ENCODE measurements around the gene PAIP2. TPM values are rescaled to one million over a fixed set of nuclear protein-coding genes. Genes with fewer than 3 reads are reported as not detected.

The PAIP2 gene
- total and polyA plus RNA-seq, 2 experiments from 2014 or later: 65.3 to 77.5 TPM

GRCh38 chr5:139294374-139295165, 47.1 kb upstream of the PAIP2 start:
- Histone ChIP-seq H3K9me2 (replicated peaks; ENCODE audit: insufficient read depth) (no peaks in the 10 kb centered on the region), H3K79me2 (peaks cover 52% of the 10 kb centered on the region), H3K4me3 (peak overlapping the region; percentile 91), H4K20me1 (ENCODE audit: insufficient read depth, poor library complexity, severe bottlenecking) (peaks cover 49% of the 10 kb centered on the region), H3K9me3 (ENCODE audit: low read depth) (no peaks in the 10 kb centered on the region), H3K4me1 (ENCODE audit: insufficient read depth) (peaks cover 24% of the 10 kb centered on the region), H3K36me3 (replicated peaks; ENCODE audit: insufficient read depth, low read depth) (no peaks in the 10 kb centered on the region), H2AFZ (peak overlapping the region; percentile 55), H3K27me3 (no peaks in the 10 kb centered on the region), H3K4me2 (peak overlapping the region; percentile 75), H3K27ac (peak overlapping the region; percentile 99)
- 2% methylated on average over 47 of the region's 48 CpGs for WGBS (ENCODE audit: low lambda C conversion rate, missing lambda C conversion rate)
- TF ChIP-seq EZH2 (IDR thresholded peaks at IDR 0.05; ENCODE audit: borderline replicate concordance) (no peak), CTCF (IDR thresholded peaks at IDR 0.05; ENCODE audit: poor library complexity) (peak; percentile 32)
- DNase-seq (ENCODE audit: low spot score): peak; percentile 89

DNA sequence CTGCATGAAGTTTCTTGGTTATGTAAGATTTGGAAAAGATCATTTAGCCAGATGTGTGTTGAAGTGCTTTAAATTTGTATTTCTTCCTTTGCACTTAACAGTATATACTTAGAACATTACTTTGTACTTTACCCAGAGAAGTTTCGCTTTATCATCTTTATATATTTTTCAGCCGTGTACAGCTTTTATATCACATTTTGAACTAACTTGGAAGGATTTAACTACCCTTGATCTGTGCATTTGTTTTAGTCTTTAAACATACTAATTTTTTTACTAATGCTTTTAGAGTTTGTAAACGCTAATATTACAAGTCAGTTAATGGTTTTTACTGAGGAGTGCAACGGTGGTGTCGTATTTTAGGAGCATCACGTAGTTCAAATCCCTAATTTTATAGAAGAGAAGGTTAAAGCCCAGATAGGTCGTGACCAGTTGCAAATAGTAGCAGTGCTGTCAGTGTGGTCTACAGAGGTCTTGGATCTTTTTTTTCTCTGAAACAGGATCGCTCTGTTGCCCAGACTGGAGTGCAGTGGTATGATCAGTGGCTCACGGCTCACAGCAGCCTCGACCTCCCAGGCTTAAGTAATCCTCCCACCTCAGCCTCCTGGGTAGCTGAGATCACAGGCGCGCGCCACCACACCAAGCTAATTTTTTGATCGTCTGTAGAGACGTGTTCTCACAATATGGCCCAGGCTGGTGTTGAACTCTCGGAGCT, 46.2 kb upstream of the PAIP2 start:
- no peaks in the 10 kb centered on the region for H3K9me2 ChIP-seq (replicated peaks; ENCODE audit: insufficient read depth)
- H3K27ac ChIP-seq: peak overlapping the region; percentile 99
- no peak for TF ChIP-seq EZH2 (IDR thresholded peaks at IDR 0.05; ENCODE audit: borderline replicate concordance)
- TF ChIP-seq CTCF (IDR thresholded peaks at IDR 0.05; ENCODE audit: poor library complexity): no peak
- TF ChIP-seq EZH2phosphoT487 (IDR thresholded peaks at IDR 0.05; ENCODE audit: low read depth, severe bottlenecking, unreplicated experiment): no peak
- peaks cover 61% of the 10 kb centered on the region for H3K79me2 ChIP-seq
- H2AFZ ChIP-seq: no peak overlapping the region
- no peaks in the 10 kb centered on the region for H3K36me3 ChIP-seq (replicated peaks; ENCODE audit: insufficient read depth, low read depth)
- peak overlapping the region; percentile 75 for H3K4me2 ChIP-seq
- 36% methylated on average over 16 of the region's 16 CpGs for WGBS (ENCODE audit: low lambda C conversion rate, missing lambda C conversion rate)
- no peak for DNase-seq (ENCODE audit: low spot score)
- no peaks in the 10 kb centered on the region for H3K27me3 ChIP-seq
- no peaks in the 10 kb centered on the region for H3K9me3 ChIP-seq (ENCODE audit: low read depth)
- peak overlapping the region; percentile 91 for H3K4me3 ChIP-seq
- peaks cover 24% of the 10 kb centered on the region for H3K4me1 ChIP-seq (ENCODE audit: insufficient read depth)
- H4K20me1 ChIP-seq (ENCODE audit: insufficient read depth, poor library complexity, severe bottlenecking): peaks cover 59% of the 10 kb centered on the region

GRCh38 chr5:139296198-139296597, 45.5 kb upstream of the PAIP2 start:
- Histone ChIP-seq H3K79me2 (peaks cover 68% of the 10 kb centered on the region), H3K36me3 (replicated peaks; ENCODE audit: insufficient read depth, low read depth) (no peaks in the 10 kb centered on the region), H3K4me3 (peak overlapping the region; percentile 91), H3K4me2 (peak overlapping the region; percentile 75), H4K20me1 (ENCODE audit: insufficient read depth, poor library complexity, severe bottlenecking) (peaks cover 66% of the 10 kb centered on the region), H2AFZ (no peak overlapping the region), H3K9me3 (ENCODE audit: low read depth) (no peaks in the 10 kb centered on the region), H3K27me3 (no peaks in the 10 kb centered on the region), H3K9me2 (replicated peaks; ENCODE audit: insufficient read depth) (no peaks in the 10 kb centered on the region), H3K27ac (peak overlapping the region; percentile 99), H3K4me1 (ENCODE audit: insufficient read depth) (peaks cover 24% of the 10 kb centered on the region)
- TF ChIP-seq EZH2phosphoT487 (IDR thresholded peaks at IDR 0.05; ENCODE audit: low read depth, severe bottlenecking, unreplicated experiment): no peak
- TF ChIP-seq EZH2 (IDR thresholded peaks at IDR 0.05; ENCODE audit: borderline replicate concordance): no peak
- no peak for TF ChIP-seq CTCF (IDR thresholded peaks at IDR 0.05; ENCODE audit: poor library complexity)
- 62% methylated on average over 6 of the region's 6 CpGs for WGBS (ENCODE audit: low lambda C conversion rate, missing lambda C conversion rate)
- no peak for DNase-seq (ENCODE audit: low spot score)
